CD4-positive, alpha-beta T cell treated with Interleukin-4 for 1 hour (primary cell): ENCODE measurements around the gene C11orf42.

Source experiments
- DNase-seq, 2 donors: peaks; one replicate each; pipeline ENCODE4 v3.0.0-alpha.2; 2020 to 2022

C11orf42 gene

DNA sequence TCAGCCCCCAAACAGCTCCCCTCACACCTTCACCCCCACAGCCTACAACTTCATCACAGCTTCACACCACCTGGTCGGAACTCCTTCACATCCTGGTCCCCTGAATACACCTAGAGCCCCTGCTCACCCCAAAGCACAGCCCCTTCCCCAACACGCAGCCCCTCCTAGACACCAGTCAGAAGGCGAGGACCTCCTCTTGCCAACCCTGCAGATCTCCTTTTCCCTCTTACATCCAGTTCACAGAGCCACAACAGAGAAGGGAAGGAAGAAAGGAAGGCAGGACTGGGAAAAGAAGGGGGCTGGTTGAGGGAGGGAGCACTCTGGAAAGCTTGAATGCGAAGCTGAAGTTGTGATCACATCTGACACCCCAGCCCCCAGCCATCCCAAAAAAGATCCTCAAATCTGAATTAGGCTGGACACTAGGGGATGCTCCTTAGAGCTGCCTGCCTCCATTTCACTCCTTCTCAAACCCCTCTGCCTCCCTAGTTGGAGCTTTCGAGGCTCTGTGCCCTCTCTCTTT, 54.9 kb downstream of the C11orf42 start:
- DNase-seq = no peak
